Raji (cell line): ENCODE results near the gene STRIT1.

Experiments
- POLR2A ChIP-seq: IDR thresholded peaks from 2 replicates; pipeline ENCODE4 v1.6.1; 2011; ENCODE audit warnings: low read depth, low read length, control low read depth; ENCODE audit not compliant: insufficient read depth

Gene STRIT1

GRCh38 chr3:155293516-155293915 lies at the start of gene STRIT1:
Gene STRIT1, minus strand, starts transcription at chr3:155293683.
- no peak for TF ChIP-seq POLR2A

- no peak for TF ChIP-seq POLR2A
These were observed 48.9 kb upstream of the STRIT1 start for GRCh38 chr3:155342344-155342743.

GRCh38 chr3:155339052-155339451 lies 45.6 kb upstream of the STRIT1 start:
- TF ChIP-seq POLR2A = no peak

GRCh38 chr3:155335724-155336354 lies 42.4 kb upstream of the STRIT1 start:
- TF ChIP-seq POLR2A = no peak

GRCh38 chr3:155334914-155335723 lies 41.6 kb upstream of the STRIT1 start:
- TF ChIP-seq POLR2A = no peak

GRCh38 chr3:155334215-155334913 lies 40.9 kb upstream of the STRIT1 start:
- no peak for TF ChIP-seq POLR2A

GRCh38 chr3:155332716-155333115 lies 39.2 kb upstream of the STRIT1 start:
- no peak for TF ChIP-seq POLR2A

- TF ChIP-seq POLR2A = no peak
These were observed 37.6 kb upstream of the STRIT1 start for GRCh38 chr3:155331078-155331477.

- TF ChIP-seq POLR2A = no peak
These were observed 36.9 kb upstream of the STRIT1 start for GRCh38 chr3:155330370-155330769.

GRCh38 chr3:155329513-155330048 lies 36.1 kb upstream of the STRIT1 start:
- TF ChIP-seq POLR2A = no peak

GRCh38 chr3:155327871-155328270 lies 34.4 kb upstream of the STRIT1 start:
- no peak for TF ChIP-seq POLR2A

- no peak for TF ChIP-seq POLR2A
These were observed 33.9 kb upstream of the STRIT1 start for GRCh38 chr3:155327430-155327829.

GRCh38 chr3:155326901-155327300 lies 33.4 kb upstream of the STRIT1 start:
- no peak for TF ChIP-seq POLR2A

- TF ChIP-seq POLR2A = no peak
These were observed 32.8 kb upstream of the STRIT1 start for GRCh38 chr3:155326244-155326643.

- no peak for TF ChIP-seq POLR2A
These were observed 31.9 kb upstream of the STRIT1 start for GRCh38 chr3:155325263-155325835.
